ENCODE results near the gene DDX17. TPM values are rescaled to one million over a fixed set of nuclear protein-coding genes. Genes with fewer than 3 reads are reported as not detected.

DDX17 gene
- total RNA-seq, 4 donors from 2014 or later = 315 to 696 (median 363) TPM

- DNase-seq (ENCODE audit: low spot score in 2 of 2) = no peak
Observed at GRCh38 chr22:38513063-38513462, 7.0 kb upstream of the DDX17 start.

GRCh38 chr22:38510416-38510970 lies 4.4 kb upstream of the DDX17 start:
- H3K36me3 ChIP-seq = no peaks in the 10 kb centered on the region
- no peak for DNase-seq (ENCODE audit: low spot score in 2 of 2)
- H3K9me3 ChIP-seq = no peaks in the 10 kb centered on the region
- no peak overlapping the region for H3K27ac ChIP-seq
- WGBS = 93% methylated on average over 5 of the region's 5 CpGs
- no peaks in the 10 kb centered on the region for H3K27me3 ChIP-seq
- peaks cover 8% of the 10 kb centered on the region for H3K4me1 ChIP-seq
- no peak overlapping the region for H3K4me3 ChIP-seq
- no peak for TF ChIP-seq EP300 (IDR thresholded peaks at IDR 0.05)
- TF ChIP-seq CTCF (IDR thresholded peaks at IDR 0.05) = no peak
- TF ChIP-seq POLR2AphosphoS5 (IDR thresholded peaks at IDR 0.05) = no peak
- TF ChIP-seq POLR2A (IDR thresholded peaks at IDR 0.05) = no peak

More at GRCh38 chr22:38513063-38513462, 7.0 kb upstream of the DDX17 start:
- Histone ChIP-seq H3K4me3 (no peak overlapping the region), H3K27me3 (no peaks in the 10 kb centered on the region), H3K27ac (no peak overlapping the region), H3K4me1 (no peaks in the 10 kb centered on the region), H3K9me3 (no peaks in the 10 kb centered on the region), H3K36me3 (no peaks in the 10 kb centered on the region)
- TF ChIP-seq EP300 (IDR thresholded peaks at IDR 0.05) = no peak
- no peak for TF ChIP-seq POLR2AphosphoS5 (IDR thresholded peaks at IDR 0.05)
- TF ChIP-seq CTCF (IDR thresholded peaks at IDR 0.05) = no peak
- no peak for TF ChIP-seq POLR2A (IDR thresholded peaks at IDR 0.05)
- 88% methylated on average over 1 of the region's 1 CpG for WGBS

DNA sequence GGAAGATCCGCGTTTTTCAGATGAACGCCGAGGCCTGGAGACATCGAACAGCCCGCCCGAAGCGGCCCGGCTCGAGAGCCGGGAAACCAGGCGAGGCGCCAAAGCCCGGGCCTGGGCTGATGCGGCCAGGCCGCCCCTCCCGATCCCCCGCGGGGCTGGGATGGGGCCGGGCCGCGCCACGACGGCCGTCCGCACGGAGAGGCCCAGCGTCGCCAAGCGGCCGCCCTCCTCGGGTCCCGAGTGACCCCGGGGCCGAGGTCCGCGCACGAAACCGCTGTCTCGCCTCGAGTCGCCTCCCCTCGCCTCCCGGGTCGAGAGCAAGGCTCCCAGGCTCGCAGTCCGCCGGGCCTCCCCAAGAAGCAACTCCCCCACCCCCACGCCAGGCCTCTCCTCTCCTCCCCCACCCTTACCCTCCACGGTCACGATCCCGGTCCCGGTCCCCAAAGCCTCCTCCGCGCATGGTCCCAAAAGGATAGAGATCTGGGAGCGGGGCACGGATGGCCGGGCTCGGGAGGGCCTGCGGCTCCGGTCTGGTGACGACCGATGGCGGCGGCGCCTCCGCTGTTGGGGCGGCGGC lies 482 bp downstream of the DDX17 start:
- DNase-seq (ENCODE audit: low spot score in 2 of 2) = peak; percentile 82 to 86
- WGBS = 0% methylated on average over 17 of the region's 69 CpGs
- peaks cover 16% of the 10 kb centered on the region for H3K36me3 ChIP-seq
- H3K27me3 ChIP-seq = no peaks in the 10 kb centered on the region
- peak overlapping the region; percentile 99 for H3K27ac ChIP-seq
- H3K4me3 ChIP-seq = peak overlapping the region; percentile 83
- TF ChIP-seq POLR2A (IDR thresholded peaks at IDR 0.05) (peak in 1 of 2 donors; percentile 90), POLR2AphosphoS5 (IDR thresholded peaks at IDR 0.05) (peak in 2 of 3 donors; percentile 30 to 45), EP300 (IDR thresholded peaks at IDR 0.05) (no peak)
- H3K4me1 ChIP-seq = peaks cover 50% of the 10 kb centered on the region
- no peaks in the 10 kb centered on the region for H3K9me3 ChIP-seq

DNA sequence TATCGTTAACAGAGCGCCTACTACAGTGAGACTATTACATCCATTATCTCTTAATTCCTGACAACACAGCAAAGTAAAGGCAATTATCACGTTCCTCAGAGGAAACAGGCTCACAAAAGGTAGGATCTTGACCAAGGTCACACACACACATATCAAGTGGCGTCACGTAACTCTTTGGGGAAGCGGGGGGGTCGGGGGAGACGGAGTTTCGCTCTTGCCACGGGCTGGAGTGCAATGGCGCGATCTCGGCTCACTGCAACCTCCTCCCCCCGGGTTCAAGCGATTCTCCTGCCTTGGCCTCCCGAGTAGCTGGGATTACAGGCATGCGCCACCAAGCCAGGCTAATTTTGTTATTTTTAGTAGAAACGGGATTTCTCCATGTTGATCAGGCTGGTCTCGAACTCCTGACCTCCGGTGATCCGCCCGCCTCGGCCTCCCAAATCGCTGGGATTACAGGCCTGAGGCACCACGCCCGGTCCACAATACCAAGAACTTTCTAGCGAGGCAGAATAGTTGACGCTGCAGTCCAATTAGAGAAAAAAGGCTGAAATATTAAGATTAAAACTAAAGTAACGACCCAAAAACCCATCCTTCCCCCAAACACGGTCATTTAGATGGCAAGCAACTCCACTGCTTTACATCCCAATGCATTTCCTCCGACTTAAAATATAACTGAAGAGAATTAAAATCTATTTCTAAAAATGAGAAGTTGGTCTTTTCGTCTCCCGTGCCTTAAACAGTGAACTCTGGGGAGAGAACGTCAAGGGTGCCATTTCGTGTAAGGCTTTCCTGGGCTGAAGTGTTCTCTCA lies 1.2 kb downstream of the DDX17 start:
- TF ChIP-seq EP300 (IDR thresholded peaks at IDR 0.05) (no peak), CTCF (IDR thresholded peaks at IDR 0.05) (no peak), POLR2A (IDR thresholded peaks at IDR 0.05) (no peak), POLR2AphosphoS5 (IDR thresholded peaks at IDR 0.05) (no peak)
- Histone ChIP-seq H3K4me3 (peak overlapping the region; percentile 83), H3K36me3 (peaks cover 22% of the 10 kb centered on the region), H3K4me1 (peaks cover 54% of the 10 kb centered on the region), H3K27ac (peak overlapping the region; percentile 99), H3K9me3 (no peaks in the 10 kb centered on the region), H3K27me3 (no peaks in the 10 kb centered on the region)
- 2% methylated on average over 24 of the region's 35 CpGs for WGBS
- no peak for DNase-seq (ENCODE audit: low spot score in 2 of 2)

DNA sequence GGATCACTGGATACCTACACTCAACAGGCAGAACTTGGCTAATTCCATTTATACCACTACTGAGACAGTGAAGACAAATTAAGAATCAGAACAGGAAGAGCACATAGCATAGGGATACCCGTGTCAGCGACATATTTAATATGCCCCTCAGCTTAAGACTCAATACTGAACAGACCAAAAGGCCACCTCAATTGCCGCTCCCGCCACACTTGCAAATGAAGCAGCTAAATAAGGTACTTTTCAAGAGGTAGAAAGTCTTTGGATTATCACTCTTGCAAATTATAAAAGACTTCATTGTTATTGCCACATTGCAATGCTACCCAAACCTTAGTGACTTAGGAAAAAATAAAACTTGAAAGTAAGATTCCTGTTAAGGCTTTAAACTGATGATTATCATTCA lies 3.1 kb downstream of the DDX17 start:
- Histone ChIP-seq H3K36me3 (peaks cover 41% of the 10 kb centered on the region), H3K4me3 (peak overlapping the region; percentile 83), H3K27ac (no peak overlapping the region)

More for the DNA sequence above, 3.1 kb downstream of the DDX17 start:
- Histone ChIP-seq H3K27me3 (no peaks in the 10 kb centered on the region), H3K9me3 (no peaks in the 10 kb centered on the region), H3K4me1 (peaks cover 65% of the 10 kb centered on the region)
- TF ChIP-seq POLR2A (IDR thresholded peaks at IDR 0.05) = no peak
- TF ChIP-seq CTCF (IDR thresholded peaks at IDR 0.05) = no peak
- no peak for TF ChIP-seq POLR2AphosphoS5 (IDR thresholded peaks at IDR 0.05)
- TF ChIP-seq EP300 (IDR thresholded peaks at IDR 0.05) = no peak
- no peak for DNase-seq (ENCODE audit: low spot score in 2 of 2)
- 28% methylated on average over 4 of the region's 4 CpGs for WGBS
